ENCODE data around the gene MYH9.
"Not testable (repeated sequence)": the region's sequence is repeated elsewhere in the genome, so short reads cannot be mapped to it uniquely, and the experiment has no call there.

The MYH9 gene

DNA sequence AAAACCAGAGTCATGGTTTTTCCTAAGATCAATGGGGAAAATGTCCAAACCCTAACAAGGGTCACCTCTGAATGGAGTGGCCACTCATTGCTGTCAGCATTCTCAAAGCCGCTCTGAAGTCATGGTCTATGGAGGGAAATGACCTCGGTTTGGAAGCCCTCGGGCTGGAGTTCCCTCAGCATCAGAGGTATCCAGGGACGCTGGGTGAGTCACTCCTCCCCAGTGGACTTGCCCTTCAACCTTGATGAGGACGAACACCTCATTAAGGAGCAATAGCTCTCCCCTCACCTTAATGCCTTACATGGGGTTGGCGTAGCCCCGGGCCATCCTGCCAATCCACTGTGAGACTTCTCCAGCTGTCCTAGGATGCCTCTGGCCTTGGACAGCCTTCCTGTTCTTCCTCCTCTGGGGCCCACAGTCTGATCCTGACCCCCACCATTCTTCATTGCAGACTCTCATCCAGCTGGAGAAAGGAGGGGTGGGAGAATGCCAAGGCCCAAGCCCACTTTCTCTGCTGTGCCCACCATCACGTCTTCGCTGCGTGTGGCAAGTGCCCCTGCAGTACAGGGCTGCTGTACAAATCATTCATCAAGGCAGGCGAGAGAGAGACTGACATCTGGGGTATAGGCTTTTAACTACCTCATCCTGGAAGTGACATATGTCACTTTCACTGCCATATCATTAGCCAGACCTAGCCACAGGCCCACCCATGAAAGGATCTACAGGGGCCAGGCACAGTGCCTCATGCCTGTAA, 25.4 kb upstream of the MYH9 start:
- no peak for DNase-seq

DNA sequence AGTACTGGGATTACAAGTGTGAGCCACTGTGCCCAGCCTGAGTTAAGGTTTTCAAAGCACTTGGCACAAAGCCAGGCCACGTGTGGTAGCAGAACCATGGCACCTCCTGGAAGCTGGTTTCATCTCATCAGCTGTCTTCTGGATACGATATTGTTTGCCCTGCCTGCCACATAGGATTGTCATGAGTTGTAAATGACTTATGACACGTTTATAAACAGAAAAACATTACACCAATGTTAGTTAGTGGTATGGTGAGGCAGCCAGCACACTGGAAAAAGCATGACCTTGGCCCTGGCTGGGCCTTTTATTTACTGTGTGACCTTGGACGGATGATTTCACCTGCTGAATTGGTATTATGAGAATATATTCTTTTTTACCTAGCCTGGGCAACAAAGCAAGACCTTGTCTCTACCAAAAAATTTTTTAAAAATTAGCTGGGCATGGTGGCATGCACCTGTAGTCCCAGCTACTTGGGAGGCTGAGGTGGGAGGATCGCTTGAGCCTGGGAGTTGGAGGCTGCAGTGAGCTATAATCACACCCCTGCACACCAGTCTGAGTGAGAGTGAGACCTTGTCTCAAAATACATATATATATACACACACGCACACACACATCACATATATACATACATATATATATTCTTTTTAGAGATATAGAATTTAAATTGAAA, 24.0 kb upstream of the MYH9 start:
- DNase-seq: no peak

DNA sequence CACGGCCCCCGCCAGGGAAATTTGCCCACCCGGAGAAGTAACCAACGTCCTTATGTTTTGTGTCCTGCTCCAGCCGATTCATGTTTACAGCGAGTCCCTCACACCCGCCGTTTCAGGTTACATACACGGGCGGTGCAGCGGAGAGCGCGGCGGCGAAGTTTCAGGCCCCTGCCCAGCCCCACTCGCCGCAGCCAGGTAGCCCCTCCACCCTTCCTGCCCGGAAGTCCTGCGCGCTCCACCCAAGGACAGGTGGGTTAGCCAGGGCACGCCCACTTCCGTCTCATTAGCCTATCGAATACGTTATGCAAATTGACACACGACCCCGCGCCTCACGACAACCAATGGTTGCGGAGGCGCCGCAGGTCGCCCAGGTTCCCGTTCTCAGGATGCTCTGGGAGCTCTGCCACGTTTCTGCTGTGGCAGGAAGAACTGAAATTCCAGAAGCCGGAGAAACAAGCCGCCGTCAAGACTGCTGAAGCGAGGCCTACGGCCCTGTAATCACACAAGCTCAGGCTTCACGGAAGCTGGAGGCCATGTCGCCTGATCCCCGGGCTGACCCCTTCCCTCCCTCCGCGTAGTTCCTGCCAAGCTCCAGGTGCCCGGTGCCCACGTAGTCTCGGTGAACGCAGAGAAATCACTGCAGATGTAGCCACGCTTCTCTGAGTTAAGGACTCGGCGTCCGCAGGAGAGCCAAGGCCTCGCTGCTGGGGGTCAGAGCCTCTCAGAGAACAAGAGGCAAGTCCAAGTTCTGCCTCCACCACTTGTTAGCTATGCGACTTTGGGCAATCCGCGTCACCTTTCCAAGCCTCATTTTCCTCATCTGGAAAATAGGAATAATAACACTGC, 22.4 kb upstream of the MYH9 start:
- DNase-seq: no peak

DNA sequence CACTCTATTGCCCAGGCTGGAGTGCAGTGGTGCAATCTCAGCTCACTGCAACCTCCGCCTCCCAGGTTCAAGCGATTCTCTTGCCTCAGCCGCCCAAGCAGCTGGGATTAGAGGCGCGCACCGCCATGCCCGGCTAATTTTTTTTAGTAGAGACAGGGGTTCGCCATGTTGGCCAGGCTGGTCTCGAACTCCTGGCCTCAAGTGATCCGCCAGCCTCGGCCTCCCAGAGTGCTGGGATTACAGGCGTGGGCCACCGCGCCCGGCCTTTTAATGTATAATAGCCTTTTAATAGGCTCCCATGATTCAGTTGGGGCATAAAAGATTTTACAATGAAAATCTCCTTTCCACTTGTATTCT, 21.8 kb upstream of the MYH9 start:
- not testable (repeated sequence) for DNase-seq

DNA sequence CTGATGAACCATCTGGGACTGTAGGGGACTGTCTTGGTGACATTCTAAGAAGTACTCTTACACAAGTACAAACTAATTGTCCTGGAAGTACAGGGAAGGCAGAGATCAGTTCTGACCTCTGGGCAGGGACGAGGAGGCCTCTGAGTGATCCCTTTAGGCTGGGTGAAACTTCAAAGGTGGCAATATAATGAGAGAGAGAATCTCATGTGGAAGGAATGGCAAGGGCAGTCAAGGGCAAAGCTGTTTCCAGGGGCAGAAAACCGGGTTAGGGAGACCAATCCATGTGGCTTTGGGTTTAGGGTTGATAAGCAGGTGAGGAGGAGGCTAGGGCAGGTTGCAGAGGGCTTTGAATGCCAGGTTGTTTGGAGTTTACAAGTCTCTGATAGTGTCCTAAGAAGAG, 21.3 kb upstream of the MYH9 start:
- no peak for DNase-seq

DNA sequence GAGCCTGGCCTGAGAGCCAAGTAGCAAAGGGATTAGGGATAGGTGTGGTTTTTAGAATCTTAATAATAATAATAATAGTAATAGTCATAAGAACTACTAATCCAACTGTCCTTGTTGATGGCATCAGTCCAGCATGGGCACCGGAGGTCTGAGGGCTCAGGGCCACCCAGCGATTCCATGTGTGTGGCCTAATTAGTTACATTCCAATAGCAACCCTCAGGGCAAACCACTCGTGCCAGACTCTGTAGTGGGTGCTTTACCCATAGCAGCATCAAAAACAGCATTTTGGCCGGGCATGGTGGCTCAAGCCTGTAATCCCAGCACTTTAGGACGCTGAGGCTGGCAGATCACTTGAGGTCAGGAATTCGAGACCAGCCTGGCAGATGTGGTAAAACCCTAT, 19.0 kb upstream of the MYH9 start:
- DNase-seq: no peak

DNA sequence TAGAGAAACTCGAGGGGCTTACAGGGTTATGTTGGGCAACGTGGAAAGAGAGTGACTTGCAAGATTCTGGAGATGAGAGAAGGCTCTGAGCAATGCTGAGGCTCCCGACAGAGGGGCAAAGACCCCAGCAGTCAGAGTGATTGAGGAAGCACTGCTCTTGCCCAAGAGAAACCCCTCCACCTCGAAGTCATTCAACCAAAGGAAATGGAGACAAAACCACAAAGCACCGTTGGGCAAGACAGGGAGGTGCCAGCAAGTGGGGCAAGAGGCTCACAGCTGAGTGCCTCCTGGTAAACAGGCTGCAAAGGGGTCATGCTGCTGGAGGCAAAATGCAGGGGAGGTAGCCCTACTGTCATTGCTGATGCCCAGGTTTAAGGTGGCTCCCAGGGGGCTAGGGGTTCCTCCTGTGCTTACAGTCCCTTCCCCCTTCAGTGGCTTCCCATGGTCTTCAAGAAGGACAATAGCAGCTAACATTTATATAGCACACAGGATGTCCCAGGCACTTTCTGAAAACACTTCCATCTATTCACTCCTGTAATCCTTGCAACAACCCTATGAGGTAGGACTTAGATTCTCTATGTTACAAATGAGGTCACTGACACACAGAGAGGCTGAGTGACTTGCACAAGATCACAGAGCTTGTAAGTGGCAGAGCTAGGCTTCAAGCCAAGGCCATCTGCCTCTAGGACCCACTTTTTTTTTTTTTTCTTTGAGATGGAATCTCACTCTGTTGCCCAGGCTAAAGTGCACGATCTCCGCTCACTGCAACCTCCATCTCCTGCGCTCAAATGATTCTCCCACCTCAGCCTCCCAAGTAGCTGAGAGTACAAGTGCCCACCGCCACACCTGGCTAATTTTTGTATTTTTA, 18.1 kb upstream of the MYH9 start:
- peak; percentile 79 for DNase-seq

DNA sequence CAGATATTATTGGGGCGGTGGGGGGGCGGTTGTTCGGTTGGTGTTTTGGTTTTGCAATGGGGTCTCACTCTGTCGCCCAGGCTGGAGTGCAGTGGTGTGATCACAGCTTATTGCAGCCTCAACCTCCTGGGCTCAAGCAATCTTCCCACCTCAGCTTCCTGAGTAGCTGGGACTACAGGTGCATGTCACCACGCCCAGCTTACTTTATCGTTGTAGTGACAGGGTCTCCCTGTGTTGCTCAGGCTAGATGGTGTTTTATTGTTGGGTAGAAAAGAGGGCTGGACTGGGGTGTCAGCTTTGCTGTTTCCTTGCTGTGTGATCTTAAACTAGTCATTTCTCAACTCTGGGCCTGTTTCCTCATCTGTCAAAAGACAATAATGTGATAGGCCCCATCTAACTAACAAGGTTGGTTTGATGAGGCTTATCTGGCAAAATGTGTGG, 17.5 kb upstream of the MYH9 start:
- DNase-seq: no peak

DNA sequence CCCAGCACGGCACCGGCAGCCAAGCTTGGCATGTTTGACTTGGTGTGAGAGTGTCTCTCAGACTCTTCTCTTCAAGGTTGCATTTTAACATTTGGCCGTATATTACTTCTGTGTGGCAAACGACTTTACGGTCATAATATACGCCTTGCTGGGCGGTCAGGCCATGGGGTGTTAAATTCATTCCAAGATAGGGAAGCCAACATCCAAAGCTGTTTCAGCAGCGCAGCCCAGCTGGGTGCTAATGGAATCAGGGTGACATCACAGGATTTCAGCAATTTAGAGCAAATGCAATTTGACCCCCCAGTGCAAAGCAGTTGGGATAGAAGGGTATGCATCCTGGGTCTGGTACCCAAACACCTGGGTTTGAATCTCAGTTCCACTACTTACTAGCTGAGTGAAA, 16.7 kb upstream of the MYH9 start:
- DNase-seq: no peak

DNA sequence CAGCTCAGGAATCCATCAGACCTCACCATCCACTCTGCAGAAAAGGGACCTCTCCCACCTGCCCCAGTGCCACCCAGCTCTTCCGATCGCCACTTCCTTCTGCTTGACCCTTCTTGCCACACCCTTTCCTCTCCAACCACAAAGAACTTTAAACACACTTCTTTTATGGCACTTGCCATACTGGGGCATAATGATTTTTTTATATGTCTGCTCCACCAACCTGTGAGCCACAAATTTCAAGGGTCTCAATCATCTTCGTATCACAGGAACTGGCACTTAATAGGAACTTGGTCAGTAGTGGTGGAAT, 11.7 kb upstream of the MYH9 start:
- no peak for DNase-seq

DNA sequence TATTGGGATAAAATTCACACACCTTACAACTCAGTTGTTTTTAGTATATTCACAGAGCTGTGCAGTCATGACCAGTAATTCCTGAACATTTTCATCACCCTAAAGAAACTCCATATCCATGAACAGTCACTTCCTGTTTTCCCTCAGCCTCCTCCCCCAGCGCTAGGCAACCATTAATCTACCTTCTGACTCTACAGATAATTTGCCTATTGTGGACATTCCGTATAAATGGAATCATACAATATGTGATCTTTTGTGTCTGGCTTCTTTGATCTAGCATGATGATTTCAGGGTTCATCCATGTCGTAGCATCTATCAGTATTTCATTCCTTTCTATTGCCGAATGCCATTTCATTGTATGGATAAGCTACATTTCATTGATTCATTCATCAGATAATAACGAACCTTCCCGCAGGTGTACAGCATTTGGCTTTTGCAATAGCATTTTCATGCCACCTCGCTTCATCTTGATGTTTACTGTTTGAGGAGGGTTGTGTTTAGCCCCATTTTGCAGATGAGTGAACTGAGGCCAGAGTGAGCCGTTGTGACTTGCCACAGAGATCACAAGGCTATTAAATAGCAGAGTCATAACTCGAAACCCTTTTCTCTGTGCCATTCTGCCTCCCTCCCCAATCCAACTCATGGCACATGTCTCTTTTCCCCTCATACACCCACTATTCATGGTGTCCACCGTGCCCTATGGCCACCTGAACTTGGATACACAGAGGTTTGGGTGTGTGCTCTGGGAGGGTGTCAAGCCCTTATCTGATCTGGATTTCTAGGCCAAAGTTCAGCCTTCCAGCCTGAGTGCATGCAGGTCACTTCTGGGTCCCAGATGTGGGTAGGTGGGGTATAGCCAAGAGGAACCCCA, 11.1 kb upstream of the MYH9 start:
- DNase-seq: no peak

DNA sequence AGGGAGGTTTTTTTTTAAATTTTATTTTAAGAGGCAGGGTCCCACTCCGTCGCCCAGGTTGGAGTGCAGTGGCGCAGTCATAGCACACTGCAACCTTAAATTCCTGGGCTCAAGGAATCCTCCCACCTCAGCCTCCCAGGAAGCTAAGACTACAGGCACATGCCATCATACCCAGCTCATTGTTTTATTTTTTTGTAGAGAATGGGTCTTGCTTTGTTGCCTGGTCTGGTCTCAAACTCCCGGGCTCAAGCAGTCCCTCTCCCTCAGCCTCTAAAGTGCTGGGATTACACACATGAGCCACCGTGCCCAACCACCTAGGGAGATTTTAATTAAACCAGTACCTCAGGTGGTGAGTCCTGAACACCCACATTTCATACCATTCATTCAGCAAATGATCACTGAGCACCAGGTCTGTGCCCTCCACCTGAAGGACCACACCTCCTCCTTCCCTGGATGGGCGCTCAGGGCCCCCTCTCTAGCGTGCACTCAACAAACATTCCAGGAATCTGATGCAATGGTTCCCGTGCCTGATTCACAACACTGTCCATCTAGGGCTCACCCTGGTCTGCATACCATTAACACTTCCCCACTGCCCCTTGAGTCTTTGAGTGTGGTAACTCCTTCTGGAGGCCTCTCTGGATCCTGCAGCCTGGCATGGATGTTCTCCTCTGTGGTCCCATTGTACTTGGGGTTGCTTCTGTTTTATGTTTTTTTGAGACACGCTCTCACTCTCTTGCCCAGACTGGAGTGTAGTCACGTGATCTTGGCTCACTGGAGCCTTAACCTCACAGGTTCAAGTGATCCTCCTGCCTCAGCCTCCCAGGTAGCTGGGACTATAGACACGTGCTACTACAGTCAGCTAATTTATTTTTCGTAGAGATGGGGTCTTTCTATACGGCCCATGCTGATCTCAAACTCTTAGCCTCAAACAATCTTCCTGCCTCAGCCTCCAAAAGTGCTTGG, 9.6 kb upstream of the MYH9 start:
- DNase-seq: no peak

DNA sequence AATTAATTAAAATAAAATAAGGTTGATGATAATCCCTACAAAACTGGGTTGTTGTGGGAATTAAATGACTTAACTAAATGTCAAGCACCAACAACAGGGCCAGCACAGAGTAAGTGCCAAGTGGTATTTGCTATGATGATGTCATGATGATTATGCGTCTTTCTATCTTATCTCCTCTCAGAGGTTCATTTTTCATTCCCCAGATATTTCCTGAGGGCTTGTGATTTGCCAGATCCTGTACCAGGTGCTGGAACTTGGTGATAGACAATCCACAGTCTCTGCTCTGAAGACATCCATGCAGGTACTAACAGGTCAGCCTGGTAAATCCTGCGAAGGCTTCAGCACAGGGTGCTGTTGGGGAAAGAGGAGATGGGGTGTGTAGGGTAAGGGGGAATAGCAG, 8.1 kb upstream of the MYH9 start:
- no peak for DNase-seq

DNA sequence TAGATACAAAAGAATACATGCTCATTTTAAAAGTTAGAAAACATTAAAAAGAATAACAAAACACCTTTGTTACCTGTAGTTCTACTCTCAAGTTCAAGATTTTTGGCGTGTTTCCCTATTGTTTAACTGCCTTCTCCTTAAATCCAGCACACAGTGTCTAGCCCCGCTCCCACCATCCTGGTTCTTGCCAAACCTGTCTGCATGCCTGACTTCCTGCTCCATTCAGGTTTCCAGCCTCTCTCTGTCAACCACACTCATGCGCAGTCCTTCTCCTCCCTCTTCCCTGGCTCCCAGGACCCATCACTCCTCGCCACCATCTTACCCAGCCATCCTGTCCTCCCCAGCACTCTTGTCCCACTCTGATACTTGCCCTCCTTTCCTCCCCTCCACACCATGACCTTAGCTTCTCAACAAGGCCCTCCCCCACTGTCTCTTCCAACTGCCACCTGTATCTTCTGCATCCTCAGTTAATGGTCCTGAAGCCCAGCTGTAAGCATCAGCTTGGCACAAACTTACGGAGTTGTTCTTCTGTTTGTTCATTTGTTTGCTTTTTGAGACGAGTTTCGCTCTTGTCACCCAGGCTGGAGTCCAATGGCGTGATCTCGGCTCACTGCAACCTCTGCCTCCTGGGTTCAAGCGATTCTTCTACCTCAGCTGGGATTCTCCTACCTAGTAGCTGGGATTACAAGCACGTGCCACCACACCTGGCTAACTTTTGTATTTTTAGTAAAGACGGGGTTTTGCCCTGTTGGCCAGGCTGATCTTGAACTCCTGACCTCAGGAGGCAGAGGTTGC, 7.5 kb upstream of the MYH9 start:
- DNase-seq: no peak

DNA sequence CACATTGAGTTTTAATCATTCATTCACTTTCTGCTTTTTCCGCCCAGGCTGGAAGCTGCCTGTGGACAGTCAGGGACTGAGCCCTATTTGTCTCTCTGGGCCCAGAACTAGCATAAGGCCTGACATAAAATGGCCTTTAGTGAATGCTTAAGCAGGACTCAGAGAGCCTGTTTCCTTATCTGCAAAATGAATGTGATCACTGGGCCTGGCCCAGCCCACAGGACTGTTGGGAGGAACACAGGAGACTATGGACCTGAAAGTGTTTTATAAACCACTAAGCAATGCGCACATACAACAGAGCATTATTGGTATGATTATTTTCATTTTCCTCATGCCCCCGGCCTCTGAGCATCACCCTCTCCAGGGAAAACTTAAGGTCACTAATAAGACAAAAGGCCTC, 3.9 kb upstream of the MYH9 start:
- no peak for DNase-seq

DNA sequence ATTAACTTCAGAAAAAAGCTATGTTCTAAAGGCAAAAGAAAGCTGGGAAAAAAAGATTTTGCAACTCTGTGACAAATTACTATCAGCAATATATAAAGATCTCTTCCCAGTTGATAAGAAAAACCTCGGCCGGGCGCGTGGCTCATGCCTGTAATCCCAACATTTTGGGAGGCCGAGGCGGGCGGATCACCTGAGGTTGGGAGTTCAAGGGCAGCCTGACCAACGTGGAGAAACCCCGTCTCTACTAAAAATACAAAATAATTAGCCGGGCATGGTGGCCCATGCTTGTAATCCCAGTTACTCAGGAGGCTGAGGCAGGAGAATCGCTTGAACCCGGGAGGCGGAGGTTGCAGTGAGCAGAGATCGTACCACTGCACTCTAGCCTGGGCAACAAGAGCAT, 1.4 kb upstream of the MYH9 start:
- DNase-seq: not testable (repeated sequence)

DNA sequence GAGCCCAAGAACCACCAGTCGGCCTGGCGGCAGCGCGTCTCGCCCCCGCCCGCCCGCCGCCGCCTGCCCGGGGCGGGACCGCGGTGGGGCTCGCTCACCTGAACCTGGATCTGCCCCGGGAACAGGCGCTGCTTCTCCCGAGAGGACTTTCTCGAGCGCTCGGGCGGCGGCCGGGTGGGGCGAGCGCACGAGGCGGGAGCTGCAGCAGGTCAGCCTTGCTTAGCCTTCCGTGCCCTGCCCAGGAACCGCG, 133 bp downstream of the MYH9 start:
- DNase-seq: no peak

DNA sequence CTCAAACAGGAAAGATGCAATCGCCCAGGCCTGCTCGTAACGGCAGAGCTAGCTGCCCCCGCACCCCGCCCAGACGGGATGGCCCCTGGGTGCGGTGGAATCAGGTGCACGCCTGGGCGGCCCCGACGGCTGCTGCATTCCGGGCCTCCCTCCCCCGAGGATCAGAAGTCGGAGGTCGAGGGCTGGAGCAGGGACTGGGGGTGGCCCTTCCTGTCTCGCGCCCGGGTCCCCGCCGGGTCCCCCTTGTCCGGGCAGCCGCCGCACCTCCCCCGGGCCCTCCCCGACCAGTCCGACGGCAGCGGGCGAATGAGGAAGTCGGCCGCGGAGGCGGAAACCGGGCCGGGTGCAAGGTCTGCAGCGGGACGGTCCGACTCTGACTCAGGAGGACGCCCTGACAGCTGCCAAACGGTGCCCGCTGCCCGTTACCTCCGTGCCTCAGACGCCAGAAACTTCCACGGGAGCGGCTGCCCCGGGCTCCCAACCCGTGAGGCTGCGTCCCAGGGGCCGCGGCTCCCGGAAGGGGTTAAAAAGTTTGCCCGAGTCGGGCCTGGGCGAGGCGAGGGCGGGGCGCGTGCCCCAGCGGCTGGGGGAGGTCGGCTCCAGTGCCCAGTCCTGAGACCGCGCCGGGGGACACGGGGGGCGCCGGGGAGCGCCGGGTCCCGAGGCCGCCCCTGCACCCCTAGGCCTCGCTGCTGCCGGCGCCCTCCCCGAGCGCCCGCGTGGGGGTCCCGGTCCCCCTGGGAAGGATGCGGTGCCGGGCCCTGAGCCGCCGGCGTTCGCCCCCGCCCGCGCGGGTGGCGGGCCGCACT, 663 bp downstream of the MYH9 start:
- peak; percentile 88 for DNase-seq

DNA sequence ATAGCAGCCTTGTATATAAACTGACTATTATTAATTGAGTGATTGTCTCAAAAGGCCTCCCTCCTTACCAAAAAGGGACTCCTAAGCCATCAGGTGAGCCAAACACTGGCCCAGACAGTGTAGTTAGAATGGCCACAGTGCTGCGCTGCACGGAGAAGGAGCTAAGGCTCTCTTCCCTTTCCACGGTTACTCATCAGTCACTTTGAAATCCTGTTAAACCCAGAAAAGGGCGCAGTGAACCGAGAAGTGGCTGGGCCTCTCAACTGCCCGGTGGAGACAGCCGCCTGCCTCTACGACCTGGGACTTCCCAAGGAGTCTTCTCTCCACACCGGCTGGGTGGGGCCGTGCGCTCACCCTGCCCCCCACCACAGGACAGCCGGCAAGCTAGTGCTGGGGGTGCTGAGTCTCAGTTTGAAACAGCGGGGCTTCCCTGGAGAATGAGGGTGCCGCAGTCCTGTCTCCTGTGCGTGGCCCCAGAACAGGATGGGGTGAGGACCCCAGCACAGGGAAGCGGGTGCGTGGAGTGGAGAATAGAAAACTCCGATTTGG, 1.3 kb downstream of the MYH9 start:
- peak; percentile 90 for DNase-seq

All from suppressor macrophage treated with lipopolysaccharide for 4 hours (primary cell).